Measurements from ENCODE around the gene ASCC3.

Gene ASCC3

GRCh38 chr6:100479179-100480035 is 401.7 kb downstream of the ASCC3 start:
- H3K9me2 ChIP-seq (replicated peaks; ENCODE audit: low read depth, low read length) = no peaks in the 10 kb centered on the region
- no peaks in the 10 kb centered on the region for H3K4me1 ChIP-seq (ENCODE audit: insufficient read depth, low read length, poor library complexity, severe bottlenecking)
- peak overlapping the region; percentile 49 for H2AFZ ChIP-seq (ENCODE audit: low read length)
- no peak overlapping the region for H3K4me2 ChIP-seq (ENCODE audit: low read depth, low read length, poor library complexity, severe bottlenecking)
- H3F3A ChIP-seq (ENCODE audit: low read depth) = no peaks in the 10 kb centered on the region
- no peaks in the 10 kb centered on the region for H3K27me3 ChIP-seq (ENCODE audit: insufficient read depth, low read length, poor library complexity, severe bottlenecking)
- H4K20me1 ChIP-seq (ENCODE audit: insufficient read depth, low read length, poor library complexity, severe bottlenecking) = no peaks in the 10 kb centered on the region
- H3K9ac ChIP-seq (ENCODE audit: low read depth, low read length, poor library complexity, severe bottlenecking) = no peak overlapping the region
- TF ChIP-seq CTCF (conservative IDR thresholded peaks at IDR 0.05; ENCODE audit: low read length) (peak; percentile 91), EZH2phosphoT487 (IDR thresholded peaks at IDR 0.05; ENCODE audit: borderline replicate concordance) (no peak)
- no peaks in the 10 kb centered on the region for H3K36me3 ChIP-seq (ENCODE audit: insufficient read depth, low read length)
- H3K9me3 ChIP-seq (ENCODE audit: insufficient read depth, low read depth, low read length) = no peaks in the 10 kb centered on the region
- H3K79me2 ChIP-seq (ENCODE audit: insufficient read depth, low read length) = no peaks in the 10 kb centered on the region
- no peak overlapping the region for H3K4me3 ChIP-seq (ENCODE audit: low read length, poor library complexity, severe bottlenecking)

- H2AFZ ChIP-seq (ENCODE audit: low read length) = no peak overlapping the region
- H3K9me3 ChIP-seq (ENCODE audit: insufficient read depth, low read depth, low read length) = no peaks in the 10 kb centered on the region
- no peaks in the 10 kb centered on the region for H4K20me1 ChIP-seq (ENCODE audit: insufficient read depth, low read length, poor library complexity, severe bottlenecking)
- H3K4me1 ChIP-seq (ENCODE audit: insufficient read depth, low read length, poor library complexity, severe bottlenecking) = no peaks in the 10 kb centered on the region
- TF ChIP-seq EZH2phosphoT487 (IDR thresholded peaks at IDR 0.05; ENCODE audit: borderline replicate concordance) (no peak), CTCF (conservative IDR thresholded peaks at IDR 0.05; ENCODE audit: low read length) (no peak)
- no peaks in the 10 kb centered on the region for H3K9me2 ChIP-seq (replicated peaks; ENCODE audit: low read depth, low read length)
- no peaks in the 10 kb centered on the region for H3F3A ChIP-seq (ENCODE audit: low read depth)
- H3K4me2 ChIP-seq (ENCODE audit: low read depth, low read length, poor library complexity, severe bottlenecking) = no peak overlapping the region
- no peak overlapping the region for H3K4me3 ChIP-seq (ENCODE audit: low read length, poor library complexity, severe bottlenecking)
- no peaks in the 10 kb centered on the region for H3K79me2 ChIP-seq (ENCODE audit: insufficient read depth, low read length)
- no peaks in the 10 kb centered on the region for H3K36me3 ChIP-seq (ENCODE audit: insufficient read depth, low read length)
- no peak overlapping the region for H3K9ac ChIP-seq (ENCODE audit: low read depth, low read length, poor library complexity, severe bottlenecking)
- no peaks in the 10 kb centered on the region for H3K27me3 ChIP-seq (ENCODE audit: insufficient read depth, low read length, poor library complexity, severe bottlenecking)
Measured at GRCh38 chr6:100475554-100476320, 405.4 kb downstream of the ASCC3 start.

GRCh38 chr6:100473182-100473581 is 407.9 kb downstream of the ASCC3 start:
- Histone ChIP-seq H3K9ac (ENCODE audit: low read depth, low read length, poor library complexity, severe bottlenecking) (no peak overlapping the region), H3K79me2 (ENCODE audit: insufficient read depth, low read length) (no peaks in the 10 kb centered on the region), H3K4me3 (ENCODE audit: low read length, poor library complexity, severe bottlenecking) (no peak overlapping the region), H3K4me2 (ENCODE audit: low read depth, low read length, poor library complexity, severe bottlenecking) (no peak overlapping the region), H3F3A (ENCODE audit: low read depth) (no peaks in the 10 kb centered on the region), H2AFZ (ENCODE audit: low read length) (0 out of 2 replicates have a peak overlapping the region, but pooled peaks have one; percentile 29), H3K9me3 (ENCODE audit: insufficient read depth, low read depth, low read length) (no peaks in the 10 kb centered on the region), H3K4me1 (ENCODE audit: insufficient read depth, low read length, poor library complexity, severe bottlenecking) (no peaks in the 10 kb centered on the region), H3K27me3 (ENCODE audit: insufficient read depth, low read length, poor library complexity, severe bottlenecking) (no peaks in the 10 kb centered on the region), H4K20me1 (ENCODE audit: insufficient read depth, low read length, poor library complexity, severe bottlenecking) (no peaks in the 10 kb centered on the region), H3K9me2 (replicated peaks; ENCODE audit: low read depth, low read length) (no peaks in the 10 kb centered on the region), H3K36me3 (ENCODE audit: insufficient read depth, low read length) (no peaks in the 10 kb centered on the region)
- no peak for TF ChIP-seq CTCF (conservative IDR thresholded peaks at IDR 0.05; ENCODE audit: low read length)
- TF ChIP-seq EZH2phosphoT487 (IDR thresholded peaks at IDR 0.05; ENCODE audit: borderline replicate concordance) = no peak

Data from Loucy (cell line).